Spleen (tissue), 7 donors: ENCODE measurements around the gene IGFBP7.

Source experiments
- CTCF ChIP-seq, 11 experiments: fragments of 200-600 bp in 7 of 11; fragments of 450-650 bp in 4 of 11; sonication (generic) in 4 of 11; IDR thresholded peaks in 8 of 11; conservative IDR thresholded peaks in 3 of 11; 1 replicate in 7 of 11; 2 replicates in 4 of 11; pipeline versions ENCODE4 v1.4.0 to v1.8.0; 2016 to 2021; ENCODE audit warnings: antibody characterized with exemption in 11 of 11, inconsistent platforms in 4 of 11, mild to moderate bottlenecking in 1 of 11
- POLR2A ChIP-seq, 3 donors: fragments of 450-650 bp; IDR thresholded peaks; one replicate each; pipeline ENCODE4 v1.5.1; 2017; ENCODE audit warnings: antibody characterized with exemption in 3 of 3, mild to moderate bottlenecking in 1 of 3
- donor health status: DM: no; HTN: no; CAD: no; lungs with moderate emphysema.
- donor health status: DM: no; HTN: no; CAD: no.
- donor health status: DM: no; HTN: no; CAD: no.

DNA sequence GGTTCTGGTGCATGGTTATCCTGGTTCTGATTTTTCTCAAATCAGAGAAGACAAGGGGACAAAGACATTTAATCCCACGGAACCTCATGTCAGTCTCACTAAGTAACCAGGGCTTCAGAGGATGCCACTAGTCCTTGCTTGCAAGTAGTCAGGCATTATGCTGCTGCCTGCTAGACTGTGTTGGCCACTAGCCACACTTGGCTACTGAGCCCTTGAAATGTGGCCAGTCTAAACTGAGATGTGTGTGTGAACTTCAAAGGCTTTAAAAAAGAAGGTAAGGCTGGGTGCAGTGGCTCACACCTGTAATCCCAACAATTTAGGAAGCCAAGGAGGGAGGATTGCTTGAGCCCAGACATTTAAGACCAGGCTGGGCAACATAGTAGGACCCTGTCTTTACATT is 48.6 kb upstream of the IGFBP7 start:
- TF ChIP-seq CTCF (IDR thresholded peaks at IDR 0.05 in 8 of 11, conservative IDR thresholded peaks at IDR 0.05 in 3 of 11) (no peak), POLR2A (IDR thresholded peaks at IDR 0.05) (no peak)
